Keratinocyte (primary cell): ENCODE data around the gene KLHL36. TPM values are rescaled to one million over a fixed set of nuclear protein-coding genes. Genes with fewer than 3 reads are reported as not detected.

Experiments
- DNase-seq: peaks from one replicate; pipeline ENCODE4 v3.0.0-alpha.2; 2011; ENCODE audit warnings: low read depth, missing footprints, low spot score
- FAIRE-seq: peaks from 2 replicates; lab custom pipeline; 2011; peaks lifted over from hg19 to GRCh38; lab: Jason Lieb, UNC
- H2AFZ ChIP-seq: 2 replicates; pipeline ENCODE4 v1.6.0; 2012; ENCODE audit warnings: low read length, control low read depth, inconsistent platforms; ENCODE audit not compliant: control insufficient read depth
- H3K27ac ChIP-seq: 2 replicates; pipeline ENCODE4 v1.5.1; 2011; ENCODE audit warnings: low read length; ENCODE audit not compliant: control insufficient read depth, insufficient read depth
- H3K27me3 ChIP-seq: 3 replicates; pipeline ENCODE4 v1.6.0; 2011; ENCODE audit warnings: low read length; ENCODE audit not compliant: control insufficient read depth, insufficient read depth; ENCODE audit errors: extremely low read depth
- H3K36me3 ChIP-seq, 2 experiments: 2 replicates in 1 of 2; 3 replicates in 1 of 2; pipeline ENCODE4 v1.5.1; 2011; ENCODE audit warnings: low read length in 2 of 2, mild to moderate bottlenecking in 1 of 2; ENCODE audit not compliant: control insufficient read depth in 2 of 2, insufficient read depth in 2 of 2; ENCODE audit errors: extremely low read depth in 1 of 2
- H3K4me1 ChIP-seq: 3 replicates; pipeline ENCODE4 v1.5.1; 2011; ENCODE audit warnings: low read length; ENCODE audit not compliant: control insufficient read depth, insufficient read depth; ENCODE audit errors: extremely low read depth
- H3K4me2 ChIP-seq: 3 replicates; pipeline ENCODE4 v1.6.0; 2011; ENCODE audit warnings: low read depth, low read length; ENCODE audit not compliant: control insufficient read depth, insufficient read depth; ENCODE audit errors: extremely low read depth
- H3K4me3 ChIP-seq, 3 experiments: fragments of 200-600 bp in 1 of 3; sonication (generic) in 1 of 3; 2 replicates in 2 of 3; 3 replicates in 1 of 3; pipeline ENCODE4 v1.5.1; 2011 to 2016; ENCODE audit warnings: low read length in 3 of 3, mild to moderate bottlenecking in 3 of 3, control low read depth in 2 of 3, inconsistent platforms in 1 of 3, low read depth in 1 of 3, mixed read lengths in 1 of 3, mixed run types in 1 of 3, moderate library complexity in 1 of 3; ENCODE audit not compliant: control insufficient read depth in 2 of 3, insufficient read depth in 2 of 3; ENCODE audit errors: extremely low read depth in 1 of 3
- H3K79me2 ChIP-seq: 2 replicates; pipeline ENCODE4 v1.6.0; 2012; ENCODE audit warnings: low read length; ENCODE audit not compliant: control insufficient read depth, insufficient read depth
- H3K9ac ChIP-seq: 3 replicates; pipeline ENCODE4 v1.6.0; 2011; ENCODE audit warnings: low read length; ENCODE audit not compliant: control insufficient read depth, insufficient read depth; ENCODE audit errors: extremely low read depth
- H3K9me1 ChIP-seq: 3 replicates; pipeline ENCODE4 v1.6.0; 2011; ENCODE audit warnings: low read length; ENCODE audit not compliant: control insufficient read depth, insufficient read depth; ENCODE audit errors: extremely low read depth
- H3K9me3 ChIP-seq: 2 replicates; pipeline ENCODE4 v1.5.1; 2012; ENCODE audit warnings: low read depth, low read length; ENCODE audit not compliant: control insufficient read depth
- H4K20me1 ChIP-seq: 3 replicates; pipeline ENCODE4 v1.6.0; 2011; ENCODE audit warnings: low read length; ENCODE audit not compliant: control insufficient read depth, insufficient read depth; ENCODE audit errors: extremely low read depth
- EZH2 ChIP-seq: IDR thresholded peaks from one replicate; pipeline ENCODE4 v1.6.1; 2012; ENCODE audit warnings: inconsistent platforms, mild to moderate bottlenecking, low read length, moderate library complexity
- dilution Hi-C: fragments of 300-500 bp; cut with MboI; formaldehyde crosslinking; loops from one replicate; pipeline ENCODE4 v1.7.0; 2020; ENCODE audit warnings: low sequenced_read_pairs; ENCODE audit not compliant: extremely low pct_ligation_motif_present
- polyA plus RNA-seq, 5 experiments: library from polyadenylated mRNA; depleted of rRNA in 3 of 5; stranded (reverse) in 3 of 5; stranded (forward) in 1 of 5; unstranded in 1 of 5; fragments of >200 nt; gene quantifications; 1 replicate in 1 of 5; 2 replicates in 3 of 5; 3 replicates in 1 of 5; pipeline versions ENCODE4 v1.2.1 to v1.2.3, GENCODE V29; 2011 to 2012; ENCODE audit warnings: missing spikeins in 2 of 5, low read depth in 1 of 5, low replicate concordance in 1 of 5
- TF ChIP-seq, protein P1 (sequence below), 3 experiments: IDR thresholded peaks in 1 of 3; conservative IDR thresholded peaks in 1 of 3; optimal IDR thresholded peaks in 1 of 3; 2 replicates in 2 of 3; 3 replicates in 1 of 3; pipeline versions ENCODE3 to v1.5.1; 2011; ENCODE audit warnings: low read length in 3 of 3, mild to moderate bottlenecking in 3 of 3, moderate library complexity in 2 of 3, control low read depth in 1 of 3, inconsistent platforms in 1 of 3; ENCODE audit not compliant: insufficient read depth in 2 of 3; ENCODE audit errors: extremely low read depth in 1 of 3

KLHL36 gene
- polyA plus RNA-seq, 1 donor (not counting 4 experiments of a cell fraction or from before 2014, with no cell fraction given), result 27.5 TPM

GRCh38 chr16:84630446-84631152 lies 17.7 kb upstream of the KLHL36 start:
- TF ChIP-seq, protein P1, sequence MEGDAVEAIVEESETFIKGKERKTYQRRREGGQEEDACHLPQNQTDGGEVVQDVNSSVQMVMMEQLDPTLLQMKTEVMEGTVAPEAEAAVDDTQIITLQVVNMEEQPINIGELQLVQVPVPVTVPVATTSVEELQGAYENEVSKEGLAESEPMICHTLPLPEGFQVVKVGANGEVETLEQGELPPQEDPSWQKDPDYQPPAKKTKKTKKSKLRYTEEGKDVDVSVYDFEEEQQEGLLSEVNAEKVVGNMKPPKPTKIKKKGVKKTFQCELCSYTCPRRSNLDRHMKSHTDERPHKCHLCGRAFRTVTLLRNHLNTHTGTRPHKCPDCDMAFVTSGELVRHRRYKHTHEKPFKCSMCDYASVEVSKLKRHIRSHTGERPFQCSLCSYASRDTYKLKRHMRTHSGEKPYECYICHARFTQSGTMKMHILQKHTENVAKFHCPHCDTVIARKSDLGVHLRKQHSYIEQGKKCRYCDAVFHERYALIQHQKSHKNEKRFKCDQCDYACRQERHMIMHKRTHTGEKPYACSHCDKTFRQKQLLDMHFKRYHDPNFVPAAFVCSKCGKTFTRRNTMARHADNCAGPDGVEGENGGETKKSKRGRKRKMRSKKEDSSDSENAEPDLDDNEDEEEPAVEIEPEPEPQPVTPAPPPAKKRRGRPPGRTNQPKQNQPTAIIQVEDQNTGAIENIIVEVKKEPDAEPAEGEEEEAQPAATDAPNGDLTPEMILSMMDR (optimal IDR thresholded peaks at IDR 0.05 in 1 of 3, IDR thresholded peaks at IDR 0.05 in 1 of 3, conservative IDR thresholded peaks at IDR 0.05 in 1 of 3; ENCODE audit: extremely low read depth in 1 of 3, insufficient read depth in 2 of 3, low read length in 3 of 3), result no peak
- no peak for TF ChIP-seq EZH2

DNA sequence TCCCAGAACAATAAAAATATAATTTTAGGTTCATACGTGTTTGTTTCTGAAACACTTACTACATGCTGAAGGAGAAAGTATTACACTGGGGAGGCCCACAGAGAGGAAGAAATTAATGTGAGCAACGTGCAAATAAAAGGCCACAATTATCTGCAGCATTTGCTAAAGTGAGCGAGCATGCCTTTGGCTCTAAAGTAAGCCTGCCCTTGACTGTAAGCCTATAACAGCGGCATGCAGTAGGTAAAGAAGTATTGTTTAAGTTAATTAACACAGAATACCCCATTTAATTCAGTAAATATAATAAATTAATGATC lies 17.2 kb upstream of the KLHL36 start:
- dilution Hi-C loops, result no loop called here
- no peaks in the 10 kb centered on the region for H3K79me2 ChIP-seq
- H3K9me3 ChIP-seq, result no peaks in the 10 kb centered on the region
- no peak overlapping the region for H3K4me2 ChIP-seq
- no peaks in the 10 kb centered on the region for H3K36me3 ChIP-seq
- no peaks in the 10 kb centered on the region for H4K20me1 ChIP-seq
- H3K27ac ChIP-seq, result no peak overlapping the region
- TF ChIP-seq, protein P1 (optimal IDR thresholded peaks at IDR 0.05 in 1 of 3, IDR thresholded peaks at IDR 0.05 in 1 of 3, conservative IDR thresholded peaks at IDR 0.05 in 1 of 3; ENCODE audit: extremely low read depth in 1 of 3, insufficient read depth in 2 of 3, low read length in 3 of 3), result no peak
- no peak for TF ChIP-seq EZH2
- no peak overlapping the region for H3K4me3 ChIP-seq
- H3K27me3 ChIP-seq, result no peaks in the 10 kb centered on the region
- no peak for DNase-seq
- no peak overlapping the region for H3K9ac ChIP-seq
- FAIRE-seq, result no peak
- H3K4me1 ChIP-seq, result peaks cover 4% of the 10 kb centered on the region
- no peaks in the 10 kb centered on the region for H3K9me1 ChIP-seq
- no peak overlapping the region for H2AFZ ChIP-seq

More at GRCh38 chr16:84630446-84631152, 17.7 kb upstream of the KLHL36 start:
- H3K4me3 ChIP-seq, result no peak overlapping the region
- H3K9ac ChIP-seq, result no peak overlapping the region
- H3K27ac ChIP-seq, result no peak overlapping the region
- DNase-seq (no peak), FAIRE-seq (no peak)
- H4K20me1 ChIP-seq, result no peaks in the 10 kb centered on the region
- no peaks in the 10 kb centered on the region for H3K9me3 ChIP-seq
- no peaks in the 10 kb centered on the region for H3K36me3 ChIP-seq
- no peak overlapping the region for H3K4me2 ChIP-seq
- no peaks in the 10 kb centered on the region for H3K27me3 ChIP-seq
- peaks cover under 1% of the 10 kb centered on the region for H3K4me1 ChIP-seq
- H2AFZ ChIP-seq, result no peak overlapping the region
- H3K9me1 ChIP-seq, result no peaks in the 10 kb centered on the region
- no peaks in the 10 kb centered on the region for H3K79me2 ChIP-seq
- dilution Hi-C loops, result no loop called here
